ENCODE results near the gene RANBP3.

- TF ChIP-seq CTCF (IDR thresholded peaks at IDR 0.05) (peak; percentile 86), ZFX (IDR thresholded peaks at IDR 0.05; ENCODE audit: borderline replicate concordance) (no peak)
Measured at GRCh38 chr19:5891938-5892771, 85.8 kb downstream of the RANBP3 start.
